ENCODE measurements around the gene NFE2L3.

DNA sequence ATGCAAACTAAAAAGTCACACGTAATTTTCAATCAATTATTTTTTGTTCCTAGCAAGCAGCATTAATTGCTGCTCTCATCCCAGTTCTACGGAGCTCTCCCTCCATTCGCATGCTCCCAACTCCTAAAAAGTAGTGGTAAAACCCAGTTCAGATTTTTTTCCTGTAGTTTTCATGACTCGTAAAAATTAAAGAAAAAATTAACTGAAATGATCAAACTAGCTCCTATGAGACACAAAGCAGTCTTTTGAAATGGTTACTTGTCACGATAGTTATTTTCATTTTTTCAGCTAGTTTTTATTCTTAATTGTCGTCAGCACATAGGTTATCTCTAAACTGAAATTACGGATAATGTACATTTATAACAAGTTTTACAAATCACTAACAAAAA lies 46.8 kb downstream of the NFE2L3 start:
- TF ChIP-seq, protein P1, sequence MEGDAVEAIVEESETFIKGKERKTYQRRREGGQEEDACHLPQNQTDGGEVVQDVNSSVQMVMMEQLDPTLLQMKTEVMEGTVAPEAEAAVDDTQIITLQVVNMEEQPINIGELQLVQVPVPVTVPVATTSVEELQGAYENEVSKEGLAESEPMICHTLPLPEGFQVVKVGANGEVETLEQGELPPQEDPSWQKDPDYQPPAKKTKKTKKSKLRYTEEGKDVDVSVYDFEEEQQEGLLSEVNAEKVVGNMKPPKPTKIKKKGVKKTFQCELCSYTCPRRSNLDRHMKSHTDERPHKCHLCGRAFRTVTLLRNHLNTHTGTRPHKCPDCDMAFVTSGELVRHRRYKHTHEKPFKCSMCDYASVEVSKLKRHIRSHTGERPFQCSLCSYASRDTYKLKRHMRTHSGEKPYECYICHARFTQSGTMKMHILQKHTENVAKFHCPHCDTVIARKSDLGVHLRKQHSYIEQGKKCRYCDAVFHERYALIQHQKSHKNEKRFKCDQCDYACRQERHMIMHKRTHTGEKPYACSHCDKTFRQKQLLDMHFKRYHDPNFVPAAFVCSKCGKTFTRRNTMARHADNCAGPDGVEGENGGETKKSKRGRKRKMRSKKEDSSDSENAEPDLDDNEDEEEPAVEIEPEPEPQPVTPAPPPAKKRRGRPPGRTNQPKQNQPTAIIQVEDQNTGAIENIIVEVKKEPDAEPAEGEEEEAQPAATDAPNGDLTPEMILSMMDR (IDR thresholded peaks at IDR 0.05; ENCODE audit: poor library complexity), result no peak
- no peak for TF ChIP-seq EZH2 (IDR thresholded peaks at IDR 0.05; ENCODE audit: borderline replicate concordance)

All from hepatocyte (in vitro differentiated cells).